OCI-LY3 (cell line): Measurements from ENCODE around the gene MAPK8IP1.

ENCODE experiments used
- H2AFZ ChIP-seq: fragments of 200-600, 300-600 bp; shearing (Covaris generic); 2 replicates; pipeline ENCODE4 v1.6.0; 2014; ENCODE audit warnings: antibody characterized with exemption, low read depth, low read length
- H3K27ac ChIP-seq: fragments of 200-600, 300-600 bp; sonication (generic); 2 replicates; pipeline ENCODE4 v1.5.1; 2014; ENCODE audit warnings: mild to moderate bottlenecking, low read length, moderate library complexity, mixed read lengths
- H3K27me3 ChIP-seq: fragments of 200-600, 300-600 bp; sonication (generic); 2 replicates; pipeline ENCODE4 v1.6.1; 2014; ENCODE audit warnings: low read depth, low read length, mixed read lengths
- H3K36me3 ChIP-seq: fragments of 200-600, 300-600 bp; sonication (generic); replicated peaks from 2 replicates; pipeline ENCODE3; 2014; ENCODE audit warnings: low read depth, low read length, mixed read lengths
- H3K4me1 ChIP-seq: fragments of 300-600, 200-600 bp; sonication (generic); 2 replicates; pipeline ENCODE4 v1.6.1; 2014; ENCODE audit warnings: low read length, mixed read lengths
- H3K4me2 ChIP-seq: fragments of 200-600, 300-600 bp; sonication (generic); 2 replicates; pipeline ENCODE4 v1.6.1; 2014; ENCODE audit warnings: low read length, mixed read lengths
- H3K4me3 ChIP-seq: fragments of 300-600, 200-600 bp; sonication (generic); 2 replicates; pipeline ENCODE4 v1.5.1; 2014; ENCODE audit warnings: antibody characterized with exemption, mild to moderate bottlenecking, low read length, moderate library complexity
- H3K79me2 ChIP-seq: fragments of 300-600, 200-600 bp; shearing (Covaris generic); 2 replicates; pipeline ENCODE4 v1.6.1; 2014; ENCODE audit warnings: mild to moderate bottlenecking, low read length, mixed read lengths
- H3K9ac ChIP-seq: fragments of 300-600, 200-600 bp; shearing (Covaris generic); 2 replicates; pipeline ENCODE4 v1.6.0; 2014; ENCODE audit warnings: mild to moderate bottlenecking, low read length, moderate library complexity
- H3K9me3 ChIP-seq: fragments of 200-600, 300-600 bp; shearing (Covaris generic); 2 replicates; pipeline ENCODE4 v1.6.1; 2014; ENCODE audit warnings: low read length, mixed read lengths; ENCODE audit not compliant: insufficient read depth
- H4K20me1 ChIP-seq: fragments of 200-600, 300-600 bp; sonication (generic); 2 replicates; pipeline ENCODE4 v1.6.1; 2016; ENCODE audit warnings: low read length, mixed read lengths; ENCODE audit not compliant: insufficient read depth
- CTCF ChIP-seq: fragments of 200-600, 300-600 bp; sonication (generic); IDR thresholded peaks from 2 replicates; pipeline ENCODE4 v1.5.1; 2014; ENCODE audit warnings: antibody characterized with exemption, low read length, low read depth
- EZH2phosphoT487 ChIP-seq: fragments of 200-600 bp; shearing (Covaris generic); IDR thresholded peaks from 2 replicates; pipeline ENCODE4 v1.6.1; 2018; ENCODE audit warnings: antibody characterized with exemption, mixed run types, low read depth

Gene MAPK8IP1

GRCh38 chr11:45887587-45887986, 2.1 kb downstream of the MAPK8IP1 start:
- H3K4me1 ChIP-seq, result no peaks in the 10 kb centered on the region
- H3K9ac ChIP-seq, result no peak overlapping the region
- no peak overlapping the region for H2AFZ ChIP-seq
- H3K36me3 ChIP-seq, result no peaks in the 10 kb centered on the region
- no peak overlapping the region for H3K4me3 ChIP-seq
- peaks cover 27% of the 10 kb centered on the region for H4K20me1 ChIP-seq
- TF ChIP-seq CTCF (no peak), EZH2phosphoT487 (no peak)
- no peaks in the 10 kb centered on the region for H3K79me2 ChIP-seq
- H3K4me2 ChIP-seq, result no peak overlapping the region
- H3K27ac ChIP-seq, result no peak overlapping the region
- no peaks in the 10 kb centered on the region for H3K27me3 ChIP-seq
- H3K9me3 ChIP-seq, result no peaks in the 10 kb centered on the region

GRCh38 chr11:45889555-45889954, 4.1 kb downstream of the MAPK8IP1 start:
- no peak overlapping the region for H2AFZ ChIP-seq
- H3K4me3 ChIP-seq, result no peak overlapping the region
- no peak overlapping the region for H3K4me2 ChIP-seq
- H3K27ac ChIP-seq, result no peak overlapping the region
- TF ChIP-seq EZH2phosphoT487 (no peak), CTCF (no peak)
- no peaks in the 10 kb centered on the region for H3K36me3 ChIP-seq
- no peaks in the 10 kb centered on the region for H3K4me1 ChIP-seq
- no peaks in the 10 kb centered on the region for H3K27me3 ChIP-seq
- H3K9ac ChIP-seq, result no peak overlapping the region
- no peaks in the 10 kb centered on the region for H3K9me3 ChIP-seq
- peaks cover 10% of the 10 kb centered on the region for H4K20me1 ChIP-seq
- no peaks in the 10 kb centered on the region for H3K79me2 ChIP-seq

- H3K4me3 ChIP-seq, result no peak overlapping the region
- no peaks in the 10 kb centered on the region for H3K4me1 ChIP-seq
- H3K27me3 ChIP-seq, result no peaks in the 10 kb centered on the region
- no peak for TF ChIP-seq EZH2phosphoT487
- TF ChIP-seq CTCF, result no peak
- no peaks in the 10 kb centered on the region for H3K36me3 ChIP-seq
- H3K79me2 ChIP-seq, result no peaks in the 10 kb centered on the region
- H3K9me3 ChIP-seq, result no peaks in the 10 kb centered on the region
- H4K20me1 ChIP-seq, result peaks cover 6% of the 10 kb centered on the region
- H2AFZ ChIP-seq, result no peak overlapping the region
- no peak overlapping the region for H3K27ac ChIP-seq
- H3K9ac ChIP-seq, result no peak overlapping the region
- no peak overlapping the region for H3K4me2 ChIP-seq
Measured at GRCh38 chr11:45889966-45890365, 4.5 kb downstream of the MAPK8IP1 start.

- TF ChIP-seq EZH2phosphoT487 (no peak), CTCF (no peak)
- no peaks in the 10 kb centered on the region for H3K79me2 ChIP-seq
- H3K27ac ChIP-seq, result no peak overlapping the region
- no peak overlapping the region for H3K4me2 ChIP-seq
- no peak overlapping the region for H2AFZ ChIP-seq
- H3K4me3 ChIP-seq, result no peak overlapping the region
- H4K20me1 ChIP-seq, result peaks cover 3% of the 10 kb centered on the region; the same call in 1 of the 2 replicates
- H3K4me1 ChIP-seq, result no peaks in the 10 kb centered on the region
- no peaks in the 10 kb centered on the region for H3K27me3 ChIP-seq
- no peak overlapping the region for H3K9ac ChIP-seq
- H3K9me3 ChIP-seq, result no peaks in the 10 kb centered on the region
- H3K36me3 ChIP-seq, result no peaks in the 10 kb centered on the region
Measured at GRCh38 chr11:45890886-45891550, 5.6 kb downstream of the MAPK8IP1 start.
